Hippocampal formation (tissue), 2 donors: ENCODE data around the gene PSMB9.

Experiments
- DNase-seq, 2 donors: peaks; one replicate each; lab custom pipeline; 2025; lab: John Stamatoyannopoulos, UW

PSMB9 gene

DNA sequence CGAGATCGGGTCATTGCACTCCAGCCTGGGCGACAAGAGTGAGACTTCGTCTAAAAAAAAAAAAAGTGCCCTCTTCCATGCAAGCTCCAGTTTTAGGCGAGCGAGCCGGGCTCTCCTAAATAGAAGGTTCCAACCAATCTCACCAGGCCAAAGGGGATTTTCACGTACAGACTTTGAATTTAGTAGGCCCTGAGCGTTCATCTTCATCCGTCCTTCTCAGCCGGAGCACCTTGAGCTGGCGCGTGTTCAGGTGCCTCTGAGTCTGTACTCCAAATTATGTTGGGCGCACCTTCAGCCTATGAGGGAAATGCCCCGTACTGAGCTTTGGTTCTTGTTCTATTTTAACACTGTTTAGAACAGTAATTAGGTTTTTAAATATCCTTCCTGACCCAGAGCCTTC is 14.6 kb upstream of the PSMB9 start:
- DNase-seq = no peak

DNA sequence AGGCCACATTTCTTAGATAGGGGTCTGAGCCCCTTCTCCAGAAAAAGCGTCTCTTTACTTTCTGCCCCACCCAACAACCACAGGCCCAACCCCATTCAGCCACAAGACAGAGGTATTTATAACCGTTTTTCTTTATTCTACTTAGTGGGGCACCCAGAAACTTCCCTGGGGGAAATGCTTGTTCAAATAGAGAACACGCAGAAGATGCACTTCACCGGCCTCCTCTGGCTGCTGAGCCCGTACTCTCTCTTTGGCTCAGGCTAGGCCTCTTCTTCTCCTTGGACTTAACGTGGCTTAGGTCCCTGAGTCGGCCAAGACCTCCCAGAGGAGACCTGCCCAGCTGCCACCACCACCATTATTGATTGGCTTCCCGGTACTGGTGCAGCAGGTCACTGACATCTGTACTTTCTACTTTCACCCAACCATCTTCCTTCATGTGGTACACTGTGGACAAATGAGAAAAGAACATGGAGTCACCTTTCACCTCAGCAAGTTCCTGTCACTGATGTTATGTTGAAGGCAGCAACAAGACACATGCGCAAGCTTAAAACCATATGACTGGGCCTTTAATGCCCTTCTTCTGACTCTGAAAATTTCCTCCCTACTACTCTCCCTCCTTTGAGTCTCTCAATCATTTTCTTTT is 13.3 kb upstream of the PSMB9 start:
- DNase-seq = no peak

DNA sequence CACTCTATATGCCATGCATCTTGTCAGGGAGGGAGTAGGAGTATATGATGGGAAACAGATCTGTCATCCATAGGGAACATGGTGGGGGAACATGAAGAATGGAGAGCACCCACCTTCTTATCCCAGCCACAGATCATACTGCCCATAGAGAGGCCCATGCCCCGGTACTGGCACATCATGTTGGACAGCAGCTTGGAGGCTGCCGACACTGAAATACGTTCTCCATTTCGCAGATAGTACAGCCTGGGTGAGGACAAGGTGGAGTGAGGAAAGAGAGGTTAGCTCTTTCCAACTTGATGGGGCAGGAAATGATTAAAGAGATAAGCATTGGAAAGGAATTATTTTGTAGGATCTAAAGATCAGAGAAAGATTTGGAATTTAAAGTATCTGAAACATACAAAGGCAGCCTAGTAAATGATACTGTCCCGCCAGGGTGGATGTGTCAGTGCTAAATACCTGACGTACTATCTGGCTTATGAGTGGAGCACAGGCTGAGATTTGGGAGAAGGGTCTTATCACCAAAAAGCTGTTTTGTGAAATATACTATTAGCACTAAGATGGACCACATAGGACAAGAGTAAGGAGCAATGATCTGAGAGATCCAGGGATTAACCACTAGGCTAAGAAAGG is 11.9 kb upstream of the PSMB9 start:
- no peak for DNase-seq

DNA sequence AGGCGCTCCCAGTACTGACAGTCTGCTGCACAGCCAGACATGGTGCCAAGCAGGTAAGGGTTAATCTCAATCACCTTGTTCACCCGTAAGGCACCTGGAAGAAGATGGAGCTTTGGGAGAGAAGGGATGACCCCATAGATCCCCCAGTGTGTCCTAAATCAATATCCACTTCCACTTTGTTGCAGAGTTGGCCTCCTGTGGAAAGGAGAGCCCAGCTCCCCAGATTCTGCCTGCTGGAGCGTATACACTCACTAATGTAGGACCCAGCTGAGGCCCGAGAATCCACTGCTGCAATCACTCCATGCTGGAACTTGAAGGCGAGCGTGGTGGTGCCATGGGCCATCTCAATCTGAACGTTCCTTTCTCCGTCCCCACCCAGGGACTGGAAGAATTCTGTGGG is 11.3 kb upstream of the PSMB9 start:
- no peak for DNase-seq

DNA sequence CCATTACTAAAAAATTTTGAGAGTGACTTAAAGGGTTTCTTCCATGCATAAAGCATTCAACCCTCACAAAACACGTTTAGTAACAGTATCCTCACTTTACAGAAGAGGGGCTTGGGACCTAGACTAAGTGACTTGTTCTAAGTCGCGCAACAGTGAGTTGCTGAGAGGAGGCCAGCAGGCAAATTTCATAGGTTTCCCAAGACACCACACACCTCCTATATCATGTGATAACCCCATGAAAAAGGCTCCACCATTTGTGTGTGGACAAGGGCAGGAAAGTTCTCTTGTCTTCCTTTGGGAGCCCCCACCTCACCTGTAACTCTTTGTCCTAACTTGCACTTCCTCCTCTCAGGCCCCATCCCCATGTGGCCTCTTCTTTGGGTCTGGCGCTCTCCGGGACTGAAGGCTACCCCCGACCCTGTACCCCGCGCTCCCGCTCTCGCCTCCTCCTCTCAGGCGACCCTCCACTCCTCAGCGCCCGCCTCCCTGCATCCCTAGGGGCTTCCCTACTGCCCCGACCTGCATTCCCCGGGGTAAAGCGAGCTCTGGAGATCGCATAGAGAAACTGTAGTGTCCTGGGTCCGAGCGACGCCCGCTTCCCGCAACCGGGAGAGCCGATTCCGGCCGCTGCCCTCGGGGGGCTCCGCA is 10.5 kb upstream of the PSMB9 start:
- DNase-seq = no peak

DNA sequence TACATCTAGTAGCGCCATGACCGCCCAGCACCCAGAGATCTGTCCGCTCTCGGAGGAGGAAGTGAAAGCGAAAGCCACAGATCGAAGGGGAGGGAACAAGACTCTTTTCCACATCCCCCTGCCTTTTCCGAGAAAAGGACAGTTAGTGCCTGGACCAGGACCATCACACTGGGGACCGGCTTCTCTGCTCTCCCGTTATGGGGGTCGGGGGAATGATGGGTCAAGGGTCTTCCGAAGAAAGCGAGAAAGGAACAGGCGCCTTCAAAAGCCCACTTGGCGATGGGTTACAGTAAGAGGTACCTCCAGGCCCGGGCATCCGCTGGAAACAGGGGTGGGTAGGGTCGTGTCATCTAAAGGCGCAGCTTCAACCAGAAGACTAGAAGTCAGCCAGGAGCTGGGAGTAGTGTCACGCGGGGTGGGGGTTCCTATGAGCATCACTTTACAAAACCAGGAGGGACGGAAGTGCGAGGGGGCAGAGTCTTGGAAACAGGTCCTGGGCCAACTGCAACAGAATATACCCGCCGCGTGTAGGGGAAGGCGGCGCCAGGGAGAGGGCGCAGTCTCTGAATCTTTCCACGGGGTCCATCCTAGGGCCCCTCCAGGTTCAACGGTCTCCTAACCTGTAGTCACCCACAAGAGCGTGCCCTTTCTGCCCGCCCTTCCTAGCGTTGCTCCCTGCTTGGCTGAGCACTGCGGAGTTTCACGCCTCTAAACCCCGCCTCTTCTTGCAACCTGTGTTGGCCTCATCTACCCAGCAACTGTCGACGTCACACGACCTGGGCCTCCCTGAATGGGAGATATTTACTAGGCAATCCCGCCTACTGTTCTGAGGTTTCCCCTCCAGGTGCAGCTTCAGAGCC is 9.8 kb upstream of the PSMB9 start, which contains the start of gene PSMB8:
Gene PSMB8 (minus strand): TSS at position 69 of the 860 bp plus-strand sequence. CDS start 51 bp downstream, at position 18.
- DNase-seq = peak; percentile 87 to 88

DNA sequence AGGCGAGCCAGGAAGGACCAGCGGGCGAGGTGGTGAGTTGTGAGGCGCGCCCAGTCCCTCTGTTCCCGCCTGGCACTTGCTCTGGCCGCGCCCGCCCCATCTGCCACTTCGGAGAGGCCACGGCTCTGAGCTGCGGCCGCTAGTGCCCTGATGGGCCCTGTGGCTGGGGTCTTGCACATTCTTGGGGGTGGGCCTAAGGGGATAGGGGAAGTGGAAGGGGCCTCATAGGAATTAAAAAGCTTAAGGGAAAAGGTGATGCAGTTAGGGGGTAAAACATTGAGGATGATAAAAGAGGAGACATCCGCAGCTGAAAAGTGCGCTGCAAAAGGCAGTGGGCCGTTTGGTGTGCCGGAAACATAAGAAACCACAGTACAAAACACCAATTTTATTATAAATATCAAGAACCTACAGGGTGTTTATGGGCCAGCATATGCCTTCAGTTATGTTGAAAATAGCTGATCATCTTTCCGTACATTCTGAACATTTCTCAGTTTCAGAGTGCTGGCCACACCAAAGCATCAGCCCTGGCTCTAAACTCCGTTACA is 9.1 kb upstream of the PSMB9 start:
- DNase-seq = no peak

DNA sequence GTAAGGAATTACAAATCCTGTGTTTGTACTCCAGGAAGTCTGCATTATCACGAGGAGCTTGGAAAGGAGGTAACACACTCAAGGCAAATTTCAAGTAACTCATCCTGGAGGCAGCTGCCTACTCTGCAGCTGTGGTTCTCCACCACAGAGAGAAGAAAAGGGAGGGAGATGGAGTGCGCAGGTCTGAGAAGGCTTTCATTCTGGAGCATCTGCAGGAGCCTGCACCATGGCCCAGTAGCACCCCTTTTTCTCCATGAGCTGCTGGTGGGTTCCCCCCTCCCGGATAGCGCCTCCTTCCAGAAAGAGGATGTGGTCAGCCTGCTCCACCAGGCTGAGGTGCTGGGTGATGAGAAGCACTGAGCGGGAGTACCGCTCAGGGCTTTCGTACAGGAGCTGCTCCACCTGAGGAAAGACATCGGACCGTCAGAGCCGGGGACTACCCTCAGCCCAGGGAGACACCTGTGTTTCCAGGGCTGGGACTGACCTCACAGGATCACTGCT is 8.6 kb upstream of the PSMB9 start:
- peak in 1 of 2 donors; percentile 7 for DNase-seq

DNA sequence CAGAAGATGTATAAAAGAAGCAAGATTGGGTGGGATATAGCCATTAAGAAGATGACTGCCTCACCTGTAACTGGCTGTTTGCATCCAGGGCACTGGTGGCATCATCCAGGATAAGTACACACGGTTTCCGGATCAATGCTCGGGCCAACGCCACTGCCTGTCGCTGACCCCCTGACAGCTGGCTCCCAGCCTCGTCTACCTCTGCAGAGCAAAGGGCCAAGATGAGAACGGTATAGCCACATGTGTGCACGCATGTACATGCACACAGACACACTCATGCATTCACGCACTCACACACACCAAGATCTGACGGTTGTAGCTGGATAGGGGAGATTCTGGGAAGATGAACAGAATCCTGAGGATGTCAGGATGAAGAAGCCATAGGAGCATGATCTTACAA is 7.0 kb upstream of the PSMB9 start:
- DNase-seq = no peak

DNA sequence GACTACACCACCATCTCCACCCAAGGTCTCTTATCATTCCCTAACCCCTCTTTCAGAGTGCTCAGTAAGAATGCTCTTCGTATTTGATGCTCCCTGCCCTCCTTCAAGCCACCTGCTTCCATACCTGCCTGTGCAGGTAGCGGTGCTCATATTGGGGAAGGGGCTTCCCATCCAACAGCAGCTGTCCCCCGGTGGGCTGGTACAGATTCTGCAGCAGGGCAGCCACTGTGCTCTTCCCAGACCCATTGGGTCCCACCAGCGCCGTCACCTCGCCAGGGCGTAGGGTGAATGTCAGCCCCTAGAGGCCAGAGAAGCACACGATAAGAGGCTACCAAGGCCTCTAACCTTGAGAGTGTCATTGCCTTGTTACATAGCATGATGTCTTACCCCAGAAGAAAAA is 6.2 kb upstream of the PSMB9 start:
- no peak for DNase-seq

DNA sequence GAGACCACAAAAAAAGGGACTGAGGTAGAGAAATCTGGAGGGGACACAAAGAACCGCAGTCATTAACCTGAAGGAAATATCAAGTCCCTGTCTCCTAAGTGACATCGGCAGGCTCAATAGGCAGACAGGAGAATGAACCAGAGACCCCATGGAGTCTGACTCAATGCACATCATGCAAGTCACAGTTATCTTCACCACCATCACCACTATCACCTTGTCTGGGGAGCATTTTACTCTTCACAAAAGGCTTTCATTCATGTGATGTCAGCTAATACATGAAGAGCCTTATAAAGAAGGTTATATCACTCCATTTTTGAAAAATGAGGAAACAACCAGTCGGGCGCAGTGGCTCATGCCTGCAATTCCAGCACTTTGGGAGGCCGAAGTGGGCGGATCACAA is 4.9 kb upstream of the PSMB9 start:
- DNase-seq = no peak

DNA sequence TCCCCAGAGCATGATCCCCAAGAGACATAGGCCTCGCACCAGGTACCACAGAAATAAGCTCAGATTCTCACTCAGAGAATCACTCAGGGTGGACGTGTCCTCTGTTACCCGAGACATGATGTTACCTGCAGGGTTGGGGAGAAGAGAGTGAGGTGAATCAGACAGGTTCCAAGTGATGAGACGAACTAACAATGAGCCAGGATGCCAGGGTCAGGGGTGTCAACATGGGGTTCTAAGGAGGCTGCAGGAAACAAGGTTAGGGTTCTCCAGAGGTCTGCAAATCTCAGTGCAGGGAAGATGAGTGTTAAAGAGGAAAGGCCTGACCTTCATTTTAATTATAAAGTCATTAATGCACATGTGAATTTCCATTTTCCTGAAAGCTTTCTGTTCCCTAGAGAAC is 3.0 kb upstream of the PSMB9 start:
- no peak for DNase-seq

DNA sequence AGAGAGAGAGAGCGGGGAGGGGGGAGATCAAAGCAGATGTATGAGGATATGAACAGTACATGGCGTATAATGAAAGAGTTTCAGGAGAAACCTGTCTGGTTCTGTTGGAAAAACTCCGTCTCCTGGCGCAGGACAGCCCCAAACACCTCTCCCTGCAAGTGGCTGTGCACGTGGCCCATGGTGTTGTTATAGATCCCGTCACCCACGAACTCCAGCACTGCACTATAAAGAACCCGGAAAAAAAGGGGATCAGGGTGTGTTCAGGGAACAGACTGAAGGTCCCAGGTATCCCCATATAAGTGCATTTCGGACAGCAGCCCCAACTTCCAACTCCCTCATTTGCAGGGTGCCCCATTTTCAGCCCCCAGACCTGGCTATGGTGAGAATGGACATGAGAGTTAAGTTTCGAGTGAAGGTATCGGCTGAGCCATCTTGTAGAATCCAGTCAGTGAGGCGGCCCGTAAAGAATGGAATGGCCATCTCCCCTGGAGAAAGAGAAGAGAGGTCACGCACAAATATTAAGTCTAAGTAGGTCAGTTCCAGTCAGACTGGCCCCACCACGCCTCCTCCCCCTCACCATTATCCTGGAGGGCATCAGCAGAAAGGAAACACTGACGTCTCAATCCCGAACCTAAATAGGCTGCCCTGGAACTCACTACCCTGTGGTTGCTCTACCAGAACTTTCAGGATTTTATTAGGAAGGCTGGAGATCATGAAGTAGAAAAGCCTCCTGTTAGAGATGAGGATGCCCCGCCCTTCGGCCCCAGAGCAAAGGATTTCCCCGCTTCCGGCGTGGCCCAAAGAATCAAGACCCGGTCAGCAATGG is 1.8 kb upstream of the PSMB9 start:
- no peak for DNase-seq

DNA sequence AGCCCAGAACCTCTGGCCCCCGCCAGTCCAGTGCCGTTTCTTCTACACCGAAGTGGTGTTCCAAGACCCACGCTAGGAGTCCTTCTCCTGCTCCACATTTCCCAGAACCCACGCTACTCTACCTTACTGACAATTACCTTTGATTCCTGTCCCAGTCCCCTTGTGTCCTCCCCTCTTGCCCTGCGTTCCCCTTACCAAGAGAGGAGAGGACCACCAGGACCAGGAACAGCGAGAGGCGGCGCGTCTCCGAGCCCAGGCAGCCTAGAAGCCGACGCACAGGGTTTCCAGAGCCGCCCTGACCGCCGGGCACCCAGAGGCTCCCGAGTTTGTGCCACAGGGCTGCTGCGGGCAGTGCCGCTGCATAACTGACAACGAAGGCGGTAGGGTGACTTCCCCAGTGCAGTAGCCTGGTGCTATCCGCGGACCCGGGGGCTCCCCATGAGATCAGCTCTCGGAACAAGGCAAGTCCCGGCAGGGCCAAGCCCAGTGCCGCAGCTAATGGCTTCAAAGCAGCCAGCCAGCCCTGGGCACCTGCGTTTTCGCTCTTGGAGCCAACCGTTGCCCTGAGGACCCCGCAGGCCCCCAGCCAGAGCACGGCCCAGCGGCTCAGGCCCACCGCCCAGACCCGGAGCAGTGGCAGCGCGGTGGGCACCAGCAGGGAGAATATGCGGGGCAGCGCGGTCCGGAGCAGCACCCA is 1.0 kb upstream of the PSMB9 start:
- peak; percentile 51 to 68 for DNase-seq

DNA sequence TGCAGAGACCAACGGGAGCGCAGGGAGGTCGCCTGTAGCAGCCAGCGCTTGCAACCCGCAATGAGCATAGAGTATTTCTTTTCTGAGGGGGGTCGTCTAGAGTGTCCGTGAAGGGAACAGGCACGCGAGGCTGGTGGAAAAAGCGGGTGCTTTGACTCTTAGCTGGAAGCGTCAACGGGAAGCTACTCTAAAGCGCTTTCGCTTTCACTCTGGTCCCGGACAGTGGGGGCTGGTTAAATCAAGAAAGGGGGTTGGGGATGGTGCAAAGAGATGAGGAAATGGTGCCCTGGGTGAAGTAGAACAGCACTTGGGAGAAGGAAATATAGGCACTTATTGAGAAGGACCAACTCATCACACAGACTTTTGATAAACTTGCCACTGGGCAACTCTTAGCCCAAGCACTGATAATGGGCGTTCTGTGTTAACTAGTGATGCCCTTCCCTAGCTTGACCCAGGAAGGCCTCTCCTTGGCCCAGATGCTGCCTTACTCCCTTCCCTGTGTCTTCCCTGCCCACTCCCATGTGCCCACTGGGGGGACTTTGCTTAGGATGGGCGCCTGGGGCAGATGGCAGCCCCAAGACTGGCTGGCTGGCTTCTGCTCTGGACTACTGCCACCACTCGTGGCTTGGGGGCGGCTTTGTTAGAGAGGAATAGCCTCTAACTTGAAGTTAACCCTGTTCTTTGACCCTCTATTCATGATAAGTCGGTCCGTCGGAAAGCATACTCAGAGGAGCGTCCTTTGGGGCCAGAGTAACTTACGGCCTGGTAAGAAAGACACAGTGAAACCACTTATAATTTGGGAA is 585 bp downstream of the PSMB9 start:
- DNase-seq = peak; percentile 36 to 65

DNA sequence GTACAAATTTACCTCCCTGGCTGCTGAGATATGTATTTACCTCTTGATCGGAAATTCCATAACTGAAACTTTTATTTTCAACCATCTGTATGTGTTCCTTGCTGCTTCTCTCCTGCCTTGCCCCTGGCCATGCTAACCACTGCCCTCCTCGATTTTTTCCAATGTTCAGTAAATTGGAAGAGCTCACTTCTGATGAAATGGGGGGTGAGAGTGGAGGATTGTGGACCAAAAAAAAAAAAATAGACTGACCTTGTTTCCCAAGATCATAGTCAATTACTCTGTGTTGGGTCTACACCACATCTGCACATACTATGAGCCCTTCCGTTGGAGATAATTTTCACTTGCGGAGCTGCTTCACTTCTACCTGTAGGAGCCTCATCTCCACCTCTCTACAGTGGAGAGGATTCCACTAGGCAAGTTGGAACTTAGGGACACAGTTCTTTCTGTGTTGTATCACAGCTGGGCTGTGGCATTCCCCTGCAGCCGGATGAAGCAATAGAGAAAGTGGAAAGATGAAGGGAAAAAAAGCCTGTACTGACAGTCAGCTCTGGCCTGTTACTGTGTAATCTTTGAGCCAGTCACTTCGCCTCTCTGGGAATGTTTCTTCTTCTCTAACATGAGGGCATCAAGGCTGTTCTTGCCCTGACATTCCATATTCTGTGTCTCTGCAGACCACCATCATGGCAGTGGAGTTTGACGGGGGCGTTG is 1.6 kb downstream of the PSMB9 start:
- no peak for DNase-seq

DNA sequence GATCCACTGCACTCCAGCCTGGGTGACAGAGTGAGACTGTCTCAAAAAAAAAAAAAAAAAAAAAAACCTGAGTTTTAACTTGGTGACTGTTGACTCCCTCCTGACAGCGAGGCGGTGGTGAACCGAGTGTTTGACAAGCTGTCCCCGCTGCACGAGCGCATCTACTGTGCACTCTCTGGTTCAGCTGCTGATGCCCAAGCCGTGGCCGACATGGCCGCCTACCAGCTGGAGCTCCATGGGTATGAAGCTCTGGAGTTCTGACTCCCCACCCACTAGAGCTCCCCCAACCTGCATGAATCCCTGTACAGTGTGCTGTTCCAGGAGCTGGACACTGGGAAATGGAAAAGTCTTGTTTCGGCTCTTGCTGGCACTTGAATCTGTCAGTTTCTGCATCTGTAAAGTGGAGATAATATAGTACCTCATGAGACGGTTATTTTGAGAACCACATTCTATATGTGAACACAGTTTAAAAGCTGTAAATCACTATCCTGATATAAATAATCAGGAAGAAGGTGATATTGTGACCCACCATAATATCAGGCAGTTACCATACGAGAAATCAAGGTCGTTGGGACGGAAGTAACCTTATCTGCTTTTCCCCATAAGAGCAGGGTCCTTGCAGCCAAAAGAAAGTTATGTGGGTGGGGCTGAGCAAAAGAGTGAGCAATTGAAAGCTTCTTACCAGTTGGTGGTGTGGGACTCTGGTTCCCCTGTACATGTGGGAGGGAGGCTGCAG is 3.3 kb downstream of the PSMB9 start:
- no peak for DNase-seq

DNA sequence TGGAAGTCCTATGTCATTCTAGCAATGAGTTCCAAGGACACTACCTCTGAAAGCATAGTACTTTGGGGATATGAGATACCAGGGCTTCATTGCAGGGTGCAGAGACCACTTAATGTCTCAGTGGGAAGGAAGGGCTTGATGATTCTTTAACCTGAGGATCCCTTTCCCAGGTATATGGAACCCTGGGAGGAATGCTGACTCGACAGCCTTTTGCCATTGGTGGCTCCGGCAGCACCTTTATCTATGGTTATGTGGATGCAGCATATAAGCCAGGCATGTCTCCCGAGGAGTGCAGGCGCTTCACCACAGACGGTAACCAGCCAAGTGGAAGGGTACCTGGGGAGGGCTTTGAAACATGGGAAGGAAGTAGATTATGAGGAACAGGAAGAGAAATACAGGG is 4.2 kb downstream of the PSMB9 start:
- no peak for DNase-seq
